Measurements from ENCODE around the gene LRRC32. TPM values are rescaled to one million over a fixed set of nuclear protein-coding genes. Genes with fewer than 3 reads are reported as not detected.

LRRC32 gene
- total RNA-seq, 2 experiments from 2014 or later, result 7.1 to 7.4 TPM

GRCh38 chr11:76706667-76707066 is 36.1 kb upstream of the LRRC32 start:
- POLR2A ChIA-PET, result no interaction called here
- no peaks in the 10 kb centered on the region for H3K36me3 Mint-ChIP-seq (ENCODE audit: low read depth)
- H3K9me3 Mint-ChIP-seq, result no peaks in the 10 kb centered on the region
- peaks cover 26% of the 10 kb centered on the region for H3K27me3 Mint-ChIP-seq
- no peak overlapping the region for H3K27ac Mint-ChIP-seq
- H3K4me3 Mint-ChIP-seq, result no peak overlapping the region
- DNase-seq, result no peak
- CTCF ChIA-PET, result interaction anchor here (1.1 kb wide), 1 partner anchor 15 kb away, joined by 4 read pairs; no protein-coding TSS in a partner anchor
- H3K4me1 Mint-ChIP-seq, result no peaks in the 10 kb centered on the region

- Mint-ChIP-seq H3K27ac (no peak overlapping the region), H3K27me3 (peaks cover 26% of the 10 kb centered on the region), H3K9me3 (no peaks in the 10 kb centered on the region), H3K4me3 (no peak overlapping the region), H3K4me1 (no peaks in the 10 kb centered on the region), H3K36me3 (ENCODE audit: low read depth) (no peaks in the 10 kb centered on the region)
- DNase-seq, result no peak
- ChIA-PET POLR2A (no interaction called here), CTCF (no interaction called here)
Measured at GRCh38 chr11:76705826-76706225, 35.3 kb upstream of the LRRC32 start.

GRCh38 chr11:76704171-76704948 is 33.8 kb upstream of the LRRC32 start:
- POLR2A ChIA-PET, result no interaction called here
- H3K4me1 Mint-ChIP-seq, result no peaks in the 10 kb centered on the region
- H3K27ac Mint-ChIP-seq, result no peak overlapping the region
- no peaks in the 10 kb centered on the region for H3K9me3 Mint-ChIP-seq
- H3K27me3 Mint-ChIP-seq, result peaks cover 26% of the 10 kb centered on the region
- no peaks in the 10 kb centered on the region for H3K36me3 Mint-ChIP-seq (ENCODE audit: low read depth)
- H3K4me3 Mint-ChIP-seq, result no peak overlapping the region
- CTCF ChIA-PET, result no interaction called here
- no peak for DNase-seq

- Mint-ChIP-seq H3K9me3 (no peaks in the 10 kb centered on the region), H3K27ac (no peak overlapping the region), H3K4me3 (no peak overlapping the region), H3K36me3 (ENCODE audit: low read depth) (no peaks in the 10 kb centered on the region), H3K27me3 (peaks cover 26% of the 10 kb centered on the region), H3K4me1 (no peaks in the 10 kb centered on the region)
- ChIA-PET CTCF (interaction anchor here (1.0 to 1.7 kb wide), 2 partner anchors 18 to 21 kb away, joined by 5 read pairs; no protein-coding TSS in a partner anchor), POLR2A (no interaction called here)
- no peak for DNase-seq
Measured at GRCh38 chr11:76703707-76704106, 33.2 kb upstream of the LRRC32 start.

GRCh38 chr11:76702336-76703128 is 32.0 kb upstream of the LRRC32 start:
- Mint-ChIP-seq H3K4me1 (no peaks in the 10 kb centered on the region), H3K36me3 (ENCODE audit: low read depth) (no peaks in the 10 kb centered on the region), H3K27ac (no peak overlapping the region), H3K9me3 (no peaks in the 10 kb centered on the region), H3K4me3 (no peak overlapping the region), H3K27me3 (peaks cover 26% of the 10 kb centered on the region)
- DNase-seq, result no peak
- POLR2A ChIA-PET, result no interaction called here
- CTCF ChIA-PET, result interaction anchor here (1.0 to 1.7 kb wide), 2 partner anchors 19 to 23 kb away, joined by 5 read pairs; no protein-coding TSS in a partner anchor

- H3K9me3 Mint-ChIP-seq, result no peaks in the 10 kb centered on the region
- no peaks in the 10 kb centered on the region for H3K4me1 Mint-ChIP-seq
Measured at GRCh38 chr11:76701294-76702040, 30.9 kb upstream of the LRRC32 start.

GRCh38 chr11:76700177-76701100 is 29.9 kb upstream of the LRRC32 start:
- peaks cover 22% of the 10 kb centered on the region for H3K27me3 Mint-ChIP-seq
- H3K4me3 Mint-ChIP-seq, result no peak overlapping the region
- no peak for DNase-seq
- no peaks in the 10 kb centered on the region for H3K9me3 Mint-ChIP-seq
- ChIA-PET CTCF (interaction anchor here (1.0 kb wide), 2 partner anchors 22 to 99 kb away, joined by 3 read pairs; no protein-coding TSS in a partner anchor), POLR2A (no interaction called here)
- H3K27ac Mint-ChIP-seq, result no peak overlapping the region
- peaks cover 5% of the 10 kb centered on the region for H3K4me1 Mint-ChIP-seq
- no peaks in the 10 kb centered on the region for H3K36me3 Mint-ChIP-seq (ENCODE audit: low read depth)

More at GRCh38 chr11:76701294-76702040, 30.9 kb upstream of the LRRC32 start:
- Mint-ChIP-seq H3K27ac (no peak overlapping the region), H3K27me3 (peaks cover 26% of the 10 kb centered on the region), H3K36me3 (ENCODE audit: low read depth) (no peaks in the 10 kb centered on the region), H3K4me3 (no peak overlapping the region)
- CTCF ChIA-PET, result interaction anchor here (1.7 kb wide), 1 partner anchor 24 kb away, joined by 5 read pairs; no protein-coding TSS in a partner anchor
- DNase-seq, result no peak
- POLR2A ChIA-PET, result no interaction called here

- no peak overlapping the region for H3K27ac Mint-ChIP-seq
- DNase-seq, result no peak
- POLR2A ChIA-PET, result no interaction called here
- CTCF ChIA-PET, result interaction anchor here (1.0 kb wide), 2 partner anchors 22 to 100 kb away, joined by 3 read pairs; no protein-coding TSS in a partner anchor
- H3K27me3 Mint-ChIP-seq, result peaks cover 15% of the 10 kb centered on the region
- no peaks in the 10 kb centered on the region for H3K36me3 Mint-ChIP-seq (ENCODE audit: low read depth)
- H3K4me1 Mint-ChIP-seq, result peaks cover 7% of the 10 kb centered on the region
- no peaks in the 10 kb centered on the region for H3K9me3 Mint-ChIP-seq
- H3K4me3 Mint-ChIP-seq, result no peak overlapping the region
Measured at GRCh38 chr11:76699451-76700091, 29.0 kb upstream of the LRRC32 start.

- Mint-ChIP-seq H3K36me3 (ENCODE audit: low read depth) (no peaks in the 10 kb centered on the region), H3K9me3 (no peaks in the 10 kb centered on the region), H3K27ac (no peak overlapping the region), H3K27me3 (peaks cover 7% of the 10 kb centered on the region), H3K4me3 (no peak overlapping the region), H3K4me1 (peaks cover 7% of the 10 kb centered on the region)
- CTCF ChIA-PET, result interaction anchor here (0.6 kb wide), 1 partner anchor 818 kb away, joined by 6 read pairs; no protein-coding TSS in a partner anchor
- POLR2A ChIA-PET, result no interaction called here
- DNase-seq, result no peak
Measured at GRCh38 chr11:76698321-76699043, 27.9 kb upstream of the LRRC32 start.

GRCh38 chr11:76696756-76697155 is 26.2 kb upstream of the LRRC32 start:
- ChIA-PET POLR2A (no interaction called here), CTCF (no interaction called here)
- peaks cover 7% of the 10 kb centered on the region for H3K4me1 Mint-ChIP-seq
- H3K36me3 Mint-ChIP-seq (ENCODE audit: low read depth), result no peaks in the 10 kb centered on the region
- H3K27ac Mint-ChIP-seq, result no peak overlapping the region
- peaks cover 7% of the 10 kb centered on the region for H3K27me3 Mint-ChIP-seq
- DNase-seq, result no peak
- no peak overlapping the region for H3K4me3 Mint-ChIP-seq
- H3K9me3 Mint-ChIP-seq, result no peaks in the 10 kb centered on the region

GRCh38 chr11:76695771-76696170 is 25.2 kb upstream of the LRRC32 start:
- ChIA-PET CTCF (no interaction called here), POLR2A (no interaction called here)
- no peak overlapping the region for H3K27ac Mint-ChIP-seq
- no peak overlapping the region for H3K4me3 Mint-ChIP-seq
- no peak for DNase-seq
- no peaks in the 10 kb centered on the region for H3K9me3 Mint-ChIP-seq
- H3K27me3 Mint-ChIP-seq, result peaks cover 7% of the 10 kb centered on the region
- H3K4me1 Mint-ChIP-seq, result peaks cover 7% of the 10 kb centered on the region
- no peaks in the 10 kb centered on the region for H3K36me3 Mint-ChIP-seq (ENCODE audit: low read depth)
